ENCODE measurements around the gene PLCL1.

DNA sequence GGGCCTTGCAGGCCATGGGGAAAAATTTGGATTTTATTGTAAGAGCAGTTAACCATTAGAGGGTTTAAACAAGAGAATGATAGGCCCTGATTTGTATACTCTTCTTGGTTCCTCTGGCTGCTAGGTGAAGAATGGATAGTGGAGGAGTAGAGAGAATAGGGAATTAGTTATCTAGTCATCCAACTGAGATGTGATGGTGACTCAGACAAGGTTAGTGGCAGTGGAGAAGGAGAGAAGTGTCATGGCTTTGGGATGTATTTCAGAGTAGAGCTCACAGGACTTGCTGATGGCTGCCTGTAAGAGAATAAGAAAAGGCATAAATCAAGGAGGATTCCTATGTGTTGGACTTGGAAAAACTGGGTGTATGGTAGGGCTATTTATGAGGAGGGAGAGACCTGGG lies 169.4 kb downstream of the PLCL1 start:
- TF ChIP-seq, protein P1, sequence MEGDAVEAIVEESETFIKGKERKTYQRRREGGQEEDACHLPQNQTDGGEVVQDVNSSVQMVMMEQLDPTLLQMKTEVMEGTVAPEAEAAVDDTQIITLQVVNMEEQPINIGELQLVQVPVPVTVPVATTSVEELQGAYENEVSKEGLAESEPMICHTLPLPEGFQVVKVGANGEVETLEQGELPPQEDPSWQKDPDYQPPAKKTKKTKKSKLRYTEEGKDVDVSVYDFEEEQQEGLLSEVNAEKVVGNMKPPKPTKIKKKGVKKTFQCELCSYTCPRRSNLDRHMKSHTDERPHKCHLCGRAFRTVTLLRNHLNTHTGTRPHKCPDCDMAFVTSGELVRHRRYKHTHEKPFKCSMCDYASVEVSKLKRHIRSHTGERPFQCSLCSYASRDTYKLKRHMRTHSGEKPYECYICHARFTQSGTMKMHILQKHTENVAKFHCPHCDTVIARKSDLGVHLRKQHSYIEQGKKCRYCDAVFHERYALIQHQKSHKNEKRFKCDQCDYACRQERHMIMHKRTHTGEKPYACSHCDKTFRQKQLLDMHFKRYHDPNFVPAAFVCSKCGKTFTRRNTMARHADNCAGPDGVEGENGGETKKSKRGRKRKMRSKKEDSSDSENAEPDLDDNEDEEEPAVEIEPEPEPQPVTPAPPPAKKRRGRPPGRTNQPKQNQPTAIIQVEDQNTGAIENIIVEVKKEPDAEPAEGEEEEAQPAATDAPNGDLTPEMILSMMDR (conservative IDR thresholded peaks at IDR 0.05) = no peak
- no peak for TF ChIP-seq EZH2 (IDR thresholded peaks at IDR 0.05; ENCODE audit: low read depth)

All from PC-9 (cell line).